ENCODE measurements around the gene AKAP6. TPM values are rescaled to one million over a fixed set of nuclear protein-coding genes. Genes with fewer than 3 reads are reported as not detected.

Gene AKAP6
- total RNA-seq, 1 donor from 2014 or later = 2.8 TPM

DNA sequence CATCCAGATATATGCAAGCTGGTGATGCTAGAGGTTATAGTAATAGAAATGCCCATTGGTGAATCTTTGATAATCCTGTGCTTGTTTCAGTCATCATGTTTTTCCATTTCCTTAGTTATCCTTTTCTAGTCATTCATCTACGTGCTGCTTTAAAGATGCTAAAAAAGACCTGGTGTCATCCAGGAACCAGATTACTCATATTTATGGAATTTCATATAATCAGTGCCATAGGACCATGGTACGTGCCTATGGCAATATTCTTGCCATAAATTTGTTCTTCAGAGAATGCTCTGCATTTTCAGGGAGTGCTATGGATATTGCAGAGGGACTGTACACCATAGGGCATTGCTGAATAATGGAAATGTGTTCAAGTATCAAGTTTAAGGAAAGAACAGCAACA is 267.3 kb downstream of the AKAP6 start:
- no peak overlapping the region for H2AFZ ChIP-seq (ENCODE audit: low read depth, low read length)
- no peak overlapping the region for H3K4me3 ChIP-seq (ENCODE audit: insufficient read depth, low read depth, low read length)
- Mint-ChIP-seq H3K4me3 (ENCODE audit: unreplicated experiment) (no peak overlapping the region), H3K27ac (ENCODE audit: unreplicated experiment) (no peak overlapping the region), H3K4me1 (ENCODE audit: low read depth, unreplicated experiment) (peaks cover 43% of the 10 kb centered on the region), H3K27me3 (ENCODE audit: low read depth, unreplicated experiment) (no peaks in the 10 kb centered on the region), H3K9me3 (ENCODE audit: unreplicated experiment) (no peaks in the 10 kb centered on the region), H3K36me3 (ENCODE audit: low read depth, unreplicated experiment) (no peaks in the 10 kb centered on the region)
- peaks cover 28% of the 10 kb centered on the region for H3K4me1 ChIP-seq (ENCODE audit: insufficient read depth, low read length)
- H3K9ac ChIP-seq (ENCODE audit: low read length) = no peak overlapping the region
- DNase-seq (ENCODE audit: low read depth) (no peak), FAIRE-seq (peak; percentile 63)
- H3K27me3 ChIP-seq (ENCODE audit: insufficient read depth, low read length) = no peaks in the 10 kb centered on the region
- no peaks in the 10 kb centered on the region for H3K9me3 ChIP-seq (ENCODE audit: insufficient read depth, low read depth, low read length)
- no peaks in the 10 kb centered on the region for H4K20me1 ChIP-seq (ENCODE audit: insufficient read depth, low read length)
- no peaks in the 10 kb centered on the region for H3K79me2 ChIP-seq (ENCODE audit: insufficient read depth, low read length)
- H3K4me2 ChIP-seq (ENCODE audit: low read length) = no peak overlapping the region
- no peak for TF ChIP-seq EZH2 (IDR thresholded peaks at IDR 0.05; ENCODE audit: insufficient read depth, low read length)
- TF ChIP-seq, protein P1, sequence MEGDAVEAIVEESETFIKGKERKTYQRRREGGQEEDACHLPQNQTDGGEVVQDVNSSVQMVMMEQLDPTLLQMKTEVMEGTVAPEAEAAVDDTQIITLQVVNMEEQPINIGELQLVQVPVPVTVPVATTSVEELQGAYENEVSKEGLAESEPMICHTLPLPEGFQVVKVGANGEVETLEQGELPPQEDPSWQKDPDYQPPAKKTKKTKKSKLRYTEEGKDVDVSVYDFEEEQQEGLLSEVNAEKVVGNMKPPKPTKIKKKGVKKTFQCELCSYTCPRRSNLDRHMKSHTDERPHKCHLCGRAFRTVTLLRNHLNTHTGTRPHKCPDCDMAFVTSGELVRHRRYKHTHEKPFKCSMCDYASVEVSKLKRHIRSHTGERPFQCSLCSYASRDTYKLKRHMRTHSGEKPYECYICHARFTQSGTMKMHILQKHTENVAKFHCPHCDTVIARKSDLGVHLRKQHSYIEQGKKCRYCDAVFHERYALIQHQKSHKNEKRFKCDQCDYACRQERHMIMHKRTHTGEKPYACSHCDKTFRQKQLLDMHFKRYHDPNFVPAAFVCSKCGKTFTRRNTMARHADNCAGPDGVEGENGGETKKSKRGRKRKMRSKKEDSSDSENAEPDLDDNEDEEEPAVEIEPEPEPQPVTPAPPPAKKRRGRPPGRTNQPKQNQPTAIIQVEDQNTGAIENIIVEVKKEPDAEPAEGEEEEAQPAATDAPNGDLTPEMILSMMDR (IDR thresholded peaks at IDR 0.05; ENCODE audit: insufficient read depth, low read depth, low read length) = no peak
- no peaks in the 10 kb centered on the region for H3K36me3 ChIP-seq (ENCODE audit: insufficient read depth, low read length)
- no peak overlapping the region for H3K27ac ChIP-seq (ENCODE audit: low read depth, low read length)

DNA sequence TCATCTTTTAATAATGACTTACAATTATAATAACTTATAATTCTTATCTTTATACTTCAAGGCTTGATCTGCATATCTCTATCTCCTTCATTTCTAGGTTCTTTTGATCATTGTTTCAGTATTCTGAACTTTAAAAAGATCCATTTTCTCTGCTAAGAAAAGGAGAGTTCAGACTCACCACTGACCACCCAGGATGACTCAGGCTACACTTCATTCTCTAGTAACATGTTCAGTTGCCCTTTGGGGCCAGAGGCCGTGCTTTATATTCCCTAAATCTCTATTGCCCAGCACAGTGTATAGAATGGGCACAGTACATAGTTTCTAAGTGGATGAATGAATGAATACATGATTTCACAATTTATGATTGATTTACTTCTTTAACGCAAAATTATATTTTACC is 268.7 kb downstream of the AKAP6 start:
- H3K4me3 Mint-ChIP-seq (ENCODE audit: unreplicated experiment) = no peak overlapping the region
- H3K27ac ChIP-seq (ENCODE audit: low read depth, low read length) = no peak overlapping the region
- H3K9me3 ChIP-seq (ENCODE audit: insufficient read depth, low read depth, low read length) = no peaks in the 10 kb centered on the region
- DNase-seq (ENCODE audit: low read depth) (no peak), FAIRE-seq (no peak)
- no peaks in the 10 kb centered on the region for H3K36me3 ChIP-seq (ENCODE audit: insufficient read depth, low read length)
- no peaks in the 10 kb centered on the region for H3K27me3 Mint-ChIP-seq (ENCODE audit: low read depth, unreplicated experiment)
- TF ChIP-seq, protein P1 (IDR thresholded peaks at IDR 0.05; ENCODE audit: insufficient read depth, low read depth, low read length) = no peak
- TF ChIP-seq EZH2 (IDR thresholded peaks at IDR 0.05; ENCODE audit: insufficient read depth, low read length) = no peak
- no peak overlapping the region for H2AFZ ChIP-seq (ENCODE audit: low read depth, low read length)
- no peaks in the 10 kb centered on the region for H4K20me1 ChIP-seq (ENCODE audit: insufficient read depth, low read length)
- H3K79me2 ChIP-seq (ENCODE audit: insufficient read depth, low read length) = no peaks in the 10 kb centered on the region
- H3K4me1 Mint-ChIP-seq (ENCODE audit: low read depth, unreplicated experiment) = peaks cover 38% of the 10 kb centered on the region
- H3K36me3 Mint-ChIP-seq (ENCODE audit: low read depth, unreplicated experiment) = no peaks in the 10 kb centered on the region
- H3K9ac ChIP-seq (ENCODE audit: low read length) = no peak overlapping the region
- no peak overlapping the region for H3K4me3 ChIP-seq (ENCODE audit: insufficient read depth, low read depth, low read length)
- H3K4me2 ChIP-seq (ENCODE audit: low read length) = no peak overlapping the region
- no peak overlapping the region for H3K27ac Mint-ChIP-seq (ENCODE audit: unreplicated experiment)
- H3K27me3 ChIP-seq (ENCODE audit: insufficient read depth, low read length) = no peaks in the 10 kb centered on the region
- H3K4me1 ChIP-seq (ENCODE audit: insufficient read depth, low read length) = peaks cover 24% of the 10 kb centered on the region
- H3K9me3 Mint-ChIP-seq (ENCODE audit: unreplicated experiment) = no peaks in the 10 kb centered on the region

DNA sequence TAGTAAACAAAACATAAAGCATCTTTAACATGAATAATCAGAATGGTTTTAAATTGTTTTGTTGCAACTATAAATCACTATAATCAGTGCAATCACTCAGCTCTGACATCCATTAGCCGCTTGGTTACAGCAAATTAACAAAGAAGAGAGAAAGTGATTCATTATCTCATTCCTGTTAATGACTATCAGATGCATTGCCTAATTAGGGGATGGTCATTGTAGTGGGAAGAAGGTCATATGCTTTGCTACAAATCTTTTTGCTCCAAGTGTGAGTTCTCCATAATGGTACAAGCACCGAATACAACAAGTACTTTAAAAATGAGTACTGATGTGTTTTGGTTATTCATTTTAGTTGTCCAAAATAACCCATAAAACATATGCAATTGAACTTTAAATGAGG is 272.0 kb downstream of the AKAP6 start:
- Histone ChIP-seq H3K36me3 (ENCODE audit: insufficient read depth, low read length) (no peaks in the 10 kb centered on the region), H3K4me2 (ENCODE audit: low read length) (no peak overlapping the region), H3K4me1 (ENCODE audit: insufficient read depth, low read length) (no peaks in the 10 kb centered on the region), H3K9ac (ENCODE audit: low read length) (no peak overlapping the region), H2AFZ (ENCODE audit: low read depth, low read length) (no peak overlapping the region), H3K79me2 (ENCODE audit: insufficient read depth, low read length) (no peaks in the 10 kb centered on the region), H4K20me1 (ENCODE audit: insufficient read depth, low read length) (no peaks in the 10 kb centered on the region), H3K27me3 (ENCODE audit: insufficient read depth, low read length) (no peaks in the 10 kb centered on the region), H3K4me3 (ENCODE audit: insufficient read depth, low read depth, low read length) (no peak overlapping the region), H3K27ac (ENCODE audit: low read depth, low read length) (no peak overlapping the region), H3K9me3 (ENCODE audit: insufficient read depth, low read depth, low read length) (no peaks in the 10 kb centered on the region)
- TF ChIP-seq EZH2 (IDR thresholded peaks at IDR 0.05; ENCODE audit: insufficient read depth, low read length) = no peak
- H3K36me3 Mint-ChIP-seq (ENCODE audit: low read depth, unreplicated experiment) = no peaks in the 10 kb centered on the region
- no peak overlapping the region for H3K27ac Mint-ChIP-seq (ENCODE audit: unreplicated experiment)
- FAIRE-seq (no peak), DNase-seq (ENCODE audit: low read depth) (no peak)
- H3K27me3 Mint-ChIP-seq (ENCODE audit: low read depth, unreplicated experiment) = no peaks in the 10 kb centered on the region
- no peak overlapping the region for H3K4me3 Mint-ChIP-seq (ENCODE audit: unreplicated experiment)
- H3K9me3 Mint-ChIP-seq (ENCODE audit: unreplicated experiment) = no peaks in the 10 kb centered on the region
- H3K4me1 Mint-ChIP-seq (ENCODE audit: low read depth, unreplicated experiment) = peaks cover 13% of the 10 kb centered on the region
